BE2C (cell line): ENCODE measurements around the gene RHBDL1.

Experiments
- DNase-seq: peaks from one replicate; pipeline ENCODE4 v3.0.0-alpha.2; 2020
- H3K27me3 ChIP-seq: fragments of 250-450 bp; sonication (Bioruptor Pico); 2 replicates; pipeline ENCODE4 v1.5.1; 2020; ENCODE audit warnings: mild to moderate bottlenecking
- H3K36me3 ChIP-seq: fragments of 250-450 bp; sonication (Bioruptor Pico); 2 replicates; pipeline ENCODE4 v1.5.1; 2020; ENCODE audit warnings: mild to moderate bottlenecking
- H3K4me1 ChIP-seq: fragments of 250-450 bp; sonication (Bioruptor Pico); 2 replicates; pipeline ENCODE4 v1.5.1; 2020
- H3K4me3 ChIP-seq: 2 replicates; pipeline ENCODE4 v1.5.1; 2011; ENCODE audit warnings: low read depth, low read length
- H3K9me3 ChIP-seq: fragments of 250-450 bp; sonication (Bioruptor Pico); 2 replicates; pipeline ENCODE4 v1.5.1; 2020
- CTCF ChIP-seq: IDR thresholded peaks from 2 replicates; pipeline ENCODE4 v1.5.1; 2012; ENCODE audit warnings: mild to moderate bottlenecking, low read depth, low read length

Gene RHBDL1

DNA sequence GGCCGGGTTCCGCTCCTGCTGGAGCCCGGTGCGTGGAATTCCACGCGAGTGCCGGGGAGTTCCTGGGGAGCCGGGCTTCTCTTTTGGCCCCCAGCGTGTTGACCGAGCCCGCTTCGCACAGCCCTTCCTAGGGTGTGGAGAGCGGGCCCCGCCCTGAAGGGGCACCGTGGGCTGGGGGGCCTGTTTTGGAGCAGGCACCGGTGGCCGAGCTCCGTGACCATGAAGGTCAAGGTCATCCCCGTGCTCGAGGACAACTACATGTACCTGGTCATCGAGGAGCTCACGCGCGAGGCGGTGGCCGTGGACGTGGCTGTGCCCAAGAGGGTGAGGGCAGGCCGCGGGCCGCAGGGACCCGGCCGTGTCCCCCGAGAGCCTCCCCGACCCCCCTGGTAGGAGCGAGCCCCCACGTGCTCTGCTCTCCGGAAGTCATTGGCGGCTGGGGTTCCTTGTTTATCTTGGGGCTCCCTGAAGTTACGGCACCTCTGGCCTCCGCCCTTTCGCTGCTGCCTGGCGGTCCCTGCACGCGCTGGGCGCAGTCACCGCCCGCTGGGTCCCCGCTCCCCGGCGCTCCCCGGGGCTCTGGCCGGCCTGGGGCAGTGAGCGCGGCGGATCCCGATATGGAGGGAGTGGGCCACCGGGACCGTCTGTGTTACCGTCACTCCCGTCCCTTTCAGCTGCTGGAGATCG is 52.0 kb downstream of the RHBDL1 start:
- peaks cover 41% of the 10 kb centered on the region for H3K36me3 ChIP-seq
- no peak for TF ChIP-seq CTCF
- DNase-seq, result peak; percentile 37
- peaks cover 7% of the 10 kb centered on the region for H3K4me1 ChIP-seq
- H3K9me3 ChIP-seq, result no peaks in the 10 kb centered on the region
- H3K4me3 ChIP-seq, result peak overlapping the region; percentile 83
- H3K27me3 ChIP-seq, result no peaks in the 10 kb centered on the region
